ENCODE results near the gene WASF3.

DNA sequence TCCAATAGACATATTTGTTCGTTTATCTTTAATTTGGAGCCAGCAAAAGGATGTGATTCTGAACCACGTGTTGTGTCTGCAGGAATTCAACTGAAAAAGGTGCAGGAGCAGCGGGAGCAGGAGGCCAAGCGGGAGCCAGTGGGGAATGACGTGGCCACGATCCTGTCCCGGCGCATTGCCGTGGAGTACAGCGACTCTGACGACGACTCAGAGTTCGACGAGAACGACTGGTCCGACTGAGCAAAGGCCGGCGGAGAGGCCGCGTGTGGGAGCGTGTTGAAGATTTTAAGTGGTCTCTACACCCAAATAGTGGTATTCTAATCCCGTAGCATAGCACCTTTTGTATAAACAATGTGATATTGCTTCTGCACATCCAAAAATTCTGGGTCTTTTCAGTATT, 128.1 kb downstream of the WASF3 start:
- TF ChIP-seq POLR2A (IDR thresholded peaks at IDR 0.05): no peak
- TF ChIP-seq, protein P1, sequence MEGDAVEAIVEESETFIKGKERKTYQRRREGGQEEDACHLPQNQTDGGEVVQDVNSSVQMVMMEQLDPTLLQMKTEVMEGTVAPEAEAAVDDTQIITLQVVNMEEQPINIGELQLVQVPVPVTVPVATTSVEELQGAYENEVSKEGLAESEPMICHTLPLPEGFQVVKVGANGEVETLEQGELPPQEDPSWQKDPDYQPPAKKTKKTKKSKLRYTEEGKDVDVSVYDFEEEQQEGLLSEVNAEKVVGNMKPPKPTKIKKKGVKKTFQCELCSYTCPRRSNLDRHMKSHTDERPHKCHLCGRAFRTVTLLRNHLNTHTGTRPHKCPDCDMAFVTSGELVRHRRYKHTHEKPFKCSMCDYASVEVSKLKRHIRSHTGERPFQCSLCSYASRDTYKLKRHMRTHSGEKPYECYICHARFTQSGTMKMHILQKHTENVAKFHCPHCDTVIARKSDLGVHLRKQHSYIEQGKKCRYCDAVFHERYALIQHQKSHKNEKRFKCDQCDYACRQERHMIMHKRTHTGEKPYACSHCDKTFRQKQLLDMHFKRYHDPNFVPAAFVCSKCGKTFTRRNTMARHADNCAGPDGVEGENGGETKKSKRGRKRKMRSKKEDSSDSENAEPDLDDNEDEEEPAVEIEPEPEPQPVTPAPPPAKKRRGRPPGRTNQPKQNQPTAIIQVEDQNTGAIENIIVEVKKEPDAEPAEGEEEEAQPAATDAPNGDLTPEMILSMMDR (IDR thresholded peaks at IDR 0.05): no peak
